ENCODE results near the gene SORCS2. TPM values are rescaled to one million over a fixed set of nuclear protein-coding genes. Genes with fewer than 3 reads are reported as not detected.

SORCS2 gene
- total and polyA plus RNA-seq, 7 donors: 0.18 to 1.5 (median 0.36) TPM

DNA sequence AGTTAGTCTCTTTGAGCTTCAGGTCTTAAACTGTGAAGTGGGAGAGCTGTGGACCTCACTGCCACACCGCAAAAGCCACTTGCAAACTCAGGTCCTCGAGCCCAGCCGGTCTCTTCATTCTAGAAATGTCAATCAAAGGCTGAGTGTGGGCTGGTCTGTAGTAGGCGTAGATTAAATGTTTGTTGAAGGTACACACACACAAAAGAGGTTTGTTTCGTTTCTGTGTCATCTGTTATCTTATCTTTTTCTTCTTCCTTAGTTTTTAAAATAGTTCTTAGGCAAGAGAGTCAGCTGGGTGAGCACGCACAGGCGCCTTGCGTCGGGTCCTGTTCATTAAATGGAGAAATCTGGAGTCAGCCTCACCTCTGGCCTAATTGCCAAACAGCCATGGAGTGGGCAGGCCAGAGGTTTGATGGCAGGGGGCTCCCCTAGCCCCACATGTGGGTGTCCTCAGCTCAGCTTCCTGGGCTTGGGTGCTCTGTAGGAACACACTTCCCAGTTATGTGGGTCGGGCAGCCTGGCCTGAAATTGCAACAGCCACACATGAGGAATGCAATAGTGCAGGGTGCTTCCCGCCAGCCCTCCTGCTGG lies 243.2 kb downstream of the SORCS2 start:
- no peak for DNase-seq
- Histone ChIP-seq H3K27me3 (ENCODE audit: insufficient read depth in 3 of 3, low read length in 2 of 3) (peaks cover 0 to 3% (median 2%) of the 10 kb centered on the region in 3 donors), H3K9me3 (no peaks in the 10 kb centered on the region), H3K4me1 (no peaks in the 10 kb centered on the region), H3K4me3 (no peak overlapping the region), H3K27ac (no peak overlapping the region), H3K36me3 (ENCODE audit: insufficient read depth in 1 of 2, low read depth in 1 of 2) (no peaks in the 10 kb centered on the region)
- WGBS, 3 donors: 86 to 94% (median 89%) methylated on average over 11 of the region's 11 CpGs
- ATAC-seq: no peak
- TF ChIP-seq, protein P1, sequence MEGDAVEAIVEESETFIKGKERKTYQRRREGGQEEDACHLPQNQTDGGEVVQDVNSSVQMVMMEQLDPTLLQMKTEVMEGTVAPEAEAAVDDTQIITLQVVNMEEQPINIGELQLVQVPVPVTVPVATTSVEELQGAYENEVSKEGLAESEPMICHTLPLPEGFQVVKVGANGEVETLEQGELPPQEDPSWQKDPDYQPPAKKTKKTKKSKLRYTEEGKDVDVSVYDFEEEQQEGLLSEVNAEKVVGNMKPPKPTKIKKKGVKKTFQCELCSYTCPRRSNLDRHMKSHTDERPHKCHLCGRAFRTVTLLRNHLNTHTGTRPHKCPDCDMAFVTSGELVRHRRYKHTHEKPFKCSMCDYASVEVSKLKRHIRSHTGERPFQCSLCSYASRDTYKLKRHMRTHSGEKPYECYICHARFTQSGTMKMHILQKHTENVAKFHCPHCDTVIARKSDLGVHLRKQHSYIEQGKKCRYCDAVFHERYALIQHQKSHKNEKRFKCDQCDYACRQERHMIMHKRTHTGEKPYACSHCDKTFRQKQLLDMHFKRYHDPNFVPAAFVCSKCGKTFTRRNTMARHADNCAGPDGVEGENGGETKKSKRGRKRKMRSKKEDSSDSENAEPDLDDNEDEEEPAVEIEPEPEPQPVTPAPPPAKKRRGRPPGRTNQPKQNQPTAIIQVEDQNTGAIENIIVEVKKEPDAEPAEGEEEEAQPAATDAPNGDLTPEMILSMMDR (IDR thresholded peaks at IDR 0.05): no peak
- intact Hi-C loops (cut with DNase I): no loop called here

DNA sequence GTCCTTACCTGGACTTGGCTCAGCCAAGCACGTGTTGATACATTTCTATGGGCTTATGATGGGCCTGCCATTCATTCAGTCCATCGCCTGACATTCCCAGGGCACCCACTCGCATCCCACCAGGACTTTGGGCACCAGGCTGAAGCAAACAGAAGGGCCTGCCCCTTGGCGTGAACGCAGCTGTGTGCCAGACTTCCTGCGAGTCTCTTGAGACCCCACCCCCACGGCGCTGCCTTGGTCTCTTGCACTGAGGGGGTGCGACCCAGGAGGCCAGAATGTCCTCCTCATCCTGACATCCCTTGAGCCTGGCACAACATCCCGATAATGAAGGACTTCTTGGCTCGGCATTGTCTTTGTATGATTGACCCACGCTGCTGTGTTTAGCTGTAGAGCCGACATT lies 243.9 kb downstream of the SORCS2 start:
- no peaks in the 10 kb centered on the region for H3K36me3 ChIP-seq (ENCODE audit: insufficient read depth in 1 of 2, low read depth in 1 of 2)
- intact Hi-C loops (cut with DNase I): no loop called here
- ATAC-seq: no peak
- no peaks in the 10 kb centered on the region for H3K4me1 ChIP-seq
- WGBS, 3 donors: 77 to 84% (median 79%) methylated on average over 13 of the region's 13 CpGs
- peaks cover 0 to 3% (median 2%) of the 10 kb centered on the region in 3 donors for H3K27me3 ChIP-seq (ENCODE audit: insufficient read depth in 3 of 3, low read length in 2 of 3)
- TF ChIP-seq, protein P1 (IDR thresholded peaks at IDR 0.05): no peak
- no peak for DNase-seq
- no peaks in the 10 kb centered on the region for H3K9me3 ChIP-seq
- H3K4me3 ChIP-seq: no peak overlapping the region
- H3K27ac ChIP-seq: no peak overlapping the region

DNA sequence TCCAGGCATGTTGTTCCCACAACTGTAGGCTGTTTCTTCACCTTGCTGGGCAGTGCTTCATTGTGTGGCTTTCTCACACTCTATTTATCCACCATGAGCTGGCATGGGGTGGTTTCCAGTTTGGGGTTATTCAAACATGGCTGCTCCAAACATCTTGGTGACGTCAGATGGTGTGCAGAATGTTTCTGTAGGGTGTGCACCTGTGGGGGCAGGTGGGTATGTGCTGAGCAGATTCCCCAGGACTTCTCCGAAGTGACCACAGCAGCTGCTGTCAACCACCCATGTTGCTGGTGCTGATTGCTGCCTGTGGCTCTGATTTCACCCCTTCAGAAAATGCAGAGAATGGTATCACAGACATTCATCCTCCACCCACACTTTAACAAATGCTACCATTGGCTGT lies 247.4 kb downstream of the SORCS2 start:
- Histone ChIP-seq H3K36me3 (ENCODE audit: insufficient read depth in 1 of 2, low read depth in 1 of 2) (no peaks in the 10 kb centered on the region), H3K9me3 (no peaks in the 10 kb centered on the region), H3K27ac (no peak overlapping the region), H3K27me3 (ENCODE audit: insufficient read depth in 3 of 3, low read length in 2 of 3) (peaks cover 0 to 3% (median 2%) of the 10 kb centered on the region in 3 donors), H3K4me3 (no peak overlapping the region), H3K4me1 (no peaks in the 10 kb centered on the region)
- intact Hi-C loops (cut with DNase I): no loop called here
- DNase-seq (no peak), ATAC-seq (no peak)
- 77 to 87% (median 79%) methylated on average over 2 of the region's 2 CpGs for WGBS, 3 donors
- TF ChIP-seq, protein P1 (IDR thresholded peaks at IDR 0.05): no peak

DNA sequence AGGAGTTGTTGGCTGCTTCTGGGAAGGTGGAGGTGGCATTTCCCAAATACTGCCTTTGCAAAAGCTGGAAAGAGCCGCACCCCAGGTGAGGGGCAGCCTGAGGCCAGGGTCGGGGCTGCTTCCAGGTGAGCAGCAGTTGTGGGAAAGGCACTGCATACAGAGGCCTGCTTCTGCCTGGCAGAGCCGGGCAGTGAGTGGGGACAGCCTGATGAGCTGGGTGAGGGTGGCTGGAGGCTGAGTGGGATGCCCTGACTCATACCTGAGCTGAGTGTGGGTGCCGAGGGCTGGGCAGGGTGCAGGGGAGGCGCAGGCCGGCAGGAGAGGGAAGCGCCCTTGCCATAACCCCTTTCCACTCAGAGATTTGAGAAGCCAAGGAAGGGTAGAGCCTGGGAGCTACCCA lies 248.9 kb downstream of the SORCS2 start:
- Histone ChIP-seq H3K4me1 (no peaks in the 10 kb centered on the region), H3K27ac (no peak overlapping the region), H3K9me3 (no peaks in the 10 kb centered on the region), H3K27me3 (ENCODE audit: insufficient read depth in 3 of 3, low read length in 2 of 3) (peaks cover 0 to 4% (median 0%) of the 10 kb centered on the region in 3 donors), H3K36me3 (ENCODE audit: insufficient read depth in 1 of 2, low read depth in 1 of 2) (no peaks in the 10 kb centered on the region), H3K4me3 (no peak overlapping the region)
- no peak for DNase-seq
- 77 to 90% (median 80%) methylated on average over 4 to 7 of the region's 7 CpGs for WGBS, 3 donors
- intact Hi-C loops (cut with DNase I): no loop called here
- no peak for ATAC-seq
- TF ChIP-seq, protein P1 (IDR thresholded peaks at IDR 0.05): no peak

All from psoas muscle (tissue), 8 donors.